ENCODE results near the gene BCLAF1.
"Not testable (repeated sequence)": the region's sequence is repeated elsewhere in the genome, so short reads cannot be mapped to it uniquely, and the experiment has no call there.

BCLAF1 gene

DNA sequence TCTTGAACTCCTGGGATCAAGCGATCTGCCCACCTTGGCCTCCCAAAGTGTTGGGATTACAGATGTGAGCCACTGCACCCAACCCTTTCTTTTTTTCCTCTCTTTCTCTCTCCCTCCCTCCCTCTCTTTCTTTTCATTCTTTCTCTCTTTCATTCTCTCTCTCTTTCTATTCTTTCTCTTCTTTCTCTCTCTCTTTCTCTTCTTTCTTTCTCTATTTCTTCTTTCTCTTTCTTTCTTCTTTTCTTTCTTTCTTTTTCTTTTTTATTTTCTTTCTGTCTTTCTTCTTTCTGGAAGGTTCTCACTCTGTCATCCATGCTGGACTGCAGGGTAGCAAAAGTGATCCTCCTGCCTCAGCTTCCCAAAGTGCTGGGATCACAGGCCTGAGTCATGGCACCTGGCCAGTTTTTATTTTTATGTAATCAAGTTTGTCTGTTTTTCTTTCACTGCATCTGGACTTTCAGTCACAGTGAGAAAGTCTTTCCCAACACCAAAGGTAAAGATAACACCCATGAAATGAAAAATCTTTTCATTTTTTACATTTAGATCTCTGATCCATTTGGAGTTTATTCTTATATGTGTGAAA lies 20.2 kb upstream of the BCLAF1 start:
- DNase-seq, result no peak

DNA sequence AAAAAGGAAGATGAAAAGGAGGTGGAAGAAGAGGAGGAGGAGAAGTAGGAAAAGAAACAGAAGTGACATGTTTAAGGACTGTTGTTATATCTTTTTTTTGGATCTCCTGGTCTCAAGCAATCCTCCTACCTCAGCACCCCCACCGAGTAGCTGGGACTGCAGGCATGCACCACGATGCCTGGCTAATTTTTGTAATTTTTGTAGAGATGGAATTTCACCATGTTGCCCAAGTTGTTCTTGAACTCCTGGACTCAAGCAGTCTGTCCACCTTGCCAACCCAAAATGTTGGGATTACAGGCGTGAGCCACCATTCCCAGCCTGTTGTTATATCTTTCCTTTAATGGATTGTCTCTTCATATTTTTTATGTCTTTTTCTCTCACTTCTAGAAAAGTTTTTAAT lies 19.5 kb upstream of the BCLAF1 start:
- no peak for DNase-seq

DNA sequence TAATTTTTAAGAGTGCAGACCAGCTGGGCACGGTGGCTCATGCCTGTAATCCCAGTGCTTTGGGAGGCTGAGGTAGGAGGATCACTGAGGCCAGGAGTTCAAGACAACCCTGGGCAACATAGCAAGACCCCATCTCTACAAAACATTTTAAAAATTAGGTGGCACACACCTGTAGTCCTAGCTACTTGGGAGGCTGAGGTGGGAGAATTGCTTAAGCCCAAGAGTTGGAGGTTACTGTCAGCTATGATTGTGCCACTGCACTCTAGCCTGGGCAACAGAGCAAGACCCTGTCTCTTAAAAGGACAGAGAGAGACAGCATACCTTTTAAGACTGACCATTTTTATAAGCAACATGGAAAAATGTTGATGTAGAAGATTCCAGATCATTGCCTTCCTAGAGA lies 18.8 kb upstream of the BCLAF1 start:
- not testable (repeated sequence) for DNase-seq

GRCh38 chr6:136307351-136307750 lies 17.7 kb upstream of the BCLAF1 start:
- no peak for DNase-seq

DNA sequence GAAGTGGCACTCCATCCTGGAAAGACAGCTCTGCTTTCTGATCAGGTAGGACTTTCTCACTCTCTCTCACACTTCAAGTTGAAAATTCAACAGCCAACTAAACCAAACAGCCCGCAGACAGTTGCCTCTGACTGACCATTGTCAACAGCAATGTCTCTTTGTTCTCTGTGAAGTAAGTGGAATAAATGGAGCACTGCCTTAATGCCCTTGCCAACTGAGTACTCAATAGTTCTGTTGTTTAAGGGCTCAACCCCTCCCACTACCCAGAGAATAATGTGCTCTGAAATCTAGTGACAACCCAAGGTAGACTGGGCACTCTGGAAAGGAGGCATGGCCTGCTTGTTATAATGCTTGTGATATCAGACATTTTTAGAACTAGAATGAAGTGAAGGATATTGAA lies 16.8 kb upstream of the BCLAF1 start:
- no peak for DNase-seq

- no peak for DNase-seq
Measured at GRCh38 chr6:136304410-136304809, 14.8 kb upstream of the BCLAF1 start.

- no peak for DNase-seq
Measured at GRCh38 chr6:136303516-136303915, 13.9 kb upstream of the BCLAF1 start.

- no peak for DNase-seq
Measured at GRCh38 chr6:136294621-136295020, 5.0 kb upstream of the BCLAF1 start.

- DNase-seq, result peak; percentile 91 to 92
Measured at GRCh38 chr6:136290410-136291010, 864 bp upstream of the BCLAF1 start.

- peak; percentile 95 for DNase-seq
Measured at GRCh38 chr6:136289327-136289578, 393 bp downstream of the BCLAF1 start.

GRCh38 chr6:136288566-136289326 lies 900 bp downstream of the BCLAF1 start:
- peak; percentile 97 for DNase-seq

GRCh38 chr6:136284909-136285308 lies 4.7 kb downstream of the BCLAF1 start:
- DNase-seq, result peak in 1 of 2 donors; percentile 19

DNA sequence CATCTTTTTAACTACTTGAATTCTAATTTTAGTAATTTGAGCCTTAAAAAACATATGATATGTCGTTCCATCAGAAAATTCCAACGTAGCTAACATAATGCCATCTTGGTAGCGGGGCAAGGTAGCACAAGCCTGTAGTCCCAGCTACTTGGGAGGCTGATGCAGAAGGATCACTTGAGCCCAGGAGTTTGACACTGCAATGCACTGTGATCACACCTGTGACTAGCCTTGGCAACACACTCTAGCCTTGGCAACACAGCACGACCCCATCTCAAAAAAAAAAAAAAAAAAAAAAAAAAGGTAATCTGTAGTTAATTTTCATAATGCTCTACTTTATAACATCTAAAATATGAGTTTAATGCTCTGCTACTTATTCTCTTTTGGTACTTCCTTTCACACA lies 6.7 kb downstream of the BCLAF1 start:
- peak in 1 of 2 donors; percentile 22 for DNase-seq

DNA sequence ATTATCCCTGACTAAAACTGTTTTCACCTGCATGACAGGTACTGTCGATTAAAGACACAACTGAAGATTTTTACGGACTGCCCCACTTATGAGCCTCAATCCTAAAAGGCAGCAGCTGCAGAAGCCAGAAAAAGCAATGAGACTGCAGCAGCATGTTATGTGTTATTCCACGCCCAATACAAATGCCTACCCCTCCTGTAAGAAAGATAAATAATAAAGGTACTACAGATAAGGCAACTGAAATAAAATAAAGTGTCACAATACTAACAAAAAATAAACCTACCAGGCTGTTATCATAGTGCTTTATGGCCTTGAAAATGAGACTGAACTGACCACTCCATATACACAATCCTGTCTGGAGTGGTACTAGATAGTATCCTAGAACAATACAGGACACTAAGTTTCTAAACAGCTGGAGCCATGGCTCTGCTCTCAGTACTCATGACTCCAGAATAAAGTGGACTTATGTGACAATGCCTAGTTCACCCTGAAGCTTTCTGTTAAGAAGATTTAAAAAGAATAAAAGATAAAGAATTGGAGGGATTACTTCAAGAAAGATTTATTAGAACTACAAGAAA lies 9.5 kb downstream of the BCLAF1 start:
- DNase-seq, result no peak

GRCh38 chr6:136274062-136274461 lies 15.6 kb downstream of the BCLAF1 start:
- no peak for DNase-seq

DNA sequence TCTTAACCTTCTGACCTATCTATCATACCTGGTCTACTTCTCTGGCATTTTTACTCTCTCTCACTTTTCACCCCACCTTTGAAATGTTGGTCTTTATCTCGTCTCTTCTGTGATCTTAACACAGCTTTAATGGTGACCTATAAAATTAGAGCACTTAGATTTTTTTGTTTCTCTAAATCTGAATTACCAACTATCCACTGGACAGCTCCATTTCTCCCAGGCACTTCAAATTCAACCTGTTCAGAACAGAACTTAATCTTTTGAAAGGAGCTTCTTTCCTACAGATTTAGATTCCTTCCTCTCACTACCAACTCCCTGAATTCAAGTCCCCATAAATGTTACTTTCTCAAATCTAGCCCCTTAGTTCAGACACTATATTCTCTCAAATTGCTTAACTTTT lies 24.5 kb downstream of the BCLAF1 start:
- no peak for DNase-seq

GRCh38 chr6:136262940-136263339 lies 26.7 kb downstream of the BCLAF1 start:
- no peak for DNase-seq

DNA sequence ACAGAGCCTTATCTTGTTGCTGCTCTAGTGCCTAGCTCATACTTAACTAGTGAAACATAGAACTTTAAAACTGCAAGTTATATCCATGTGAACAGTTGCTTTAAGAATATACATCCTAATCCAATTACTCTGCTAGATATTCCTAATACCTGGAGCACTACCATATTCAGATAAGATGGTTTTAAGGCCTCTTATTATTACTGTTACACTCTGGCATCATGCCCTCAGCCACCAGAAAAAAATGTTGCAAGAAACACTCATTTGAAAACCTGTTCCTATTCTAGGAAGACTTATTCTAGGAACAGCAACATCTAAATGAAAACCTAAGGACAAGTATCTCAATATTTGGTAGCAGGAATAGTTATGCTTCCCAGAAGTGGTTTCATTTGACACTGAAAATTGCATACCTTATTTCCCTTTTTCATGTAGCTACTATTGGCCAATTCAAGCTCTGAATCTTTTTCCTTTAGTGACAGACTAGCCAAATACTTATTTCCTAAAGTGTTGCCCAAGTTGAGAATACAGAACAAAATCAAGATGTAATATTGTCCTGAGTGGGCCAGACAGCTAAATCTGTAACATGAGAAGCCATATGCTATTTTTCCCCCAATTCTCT lies 34.7 kb downstream of the BCLAF1 start:
- DNase-seq, result no peak

DNA sequence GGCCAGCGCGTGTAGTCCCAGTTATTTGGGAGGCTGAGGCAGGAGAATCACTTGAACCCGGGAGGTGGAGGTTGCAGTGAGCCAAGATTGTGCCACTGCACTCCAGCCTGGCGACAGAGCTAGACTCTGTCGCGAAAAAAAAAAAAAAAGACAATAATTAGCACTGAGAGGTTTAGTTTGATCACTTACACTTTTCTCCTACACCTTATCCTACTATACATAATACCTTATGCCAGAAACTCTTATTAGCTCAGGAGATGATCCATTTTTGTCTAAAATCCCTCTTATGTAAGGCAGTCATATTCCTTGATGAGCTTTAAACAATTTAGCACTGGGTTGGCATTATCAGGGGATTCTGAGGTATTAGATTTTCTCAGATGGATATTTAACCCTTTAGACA lies 35.9 kb downstream of the BCLAF1 start:
- no peak for DNase-seq

- no peak for DNase-seq
Measured at GRCh38 chr6:136252441-136252840, 37.2 kb downstream of the BCLAF1 start.

DNA sequence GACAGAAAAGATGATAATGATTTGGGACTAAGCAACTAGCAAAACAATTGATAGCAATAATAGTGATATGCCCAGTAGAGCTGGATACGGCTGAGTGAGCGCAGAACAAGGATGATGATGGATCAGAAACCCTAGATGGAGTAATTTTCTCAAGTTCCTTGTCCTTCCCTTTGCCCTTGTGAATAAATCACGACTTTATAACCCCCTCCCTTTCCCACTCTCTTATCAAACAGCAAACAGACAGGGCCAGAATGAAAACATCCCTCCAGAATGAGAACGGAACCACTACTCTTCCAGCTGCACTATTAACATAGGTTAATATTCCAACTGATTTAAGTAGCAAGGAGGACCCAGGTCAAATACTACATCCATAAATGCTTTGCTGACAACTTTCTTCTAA lies 38.3 kb downstream of the BCLAF1 start:
- no peak for DNase-seq

- DNase-seq, result no peak
Measured at GRCh38 chr6:136250686-136251008, 39.0 kb downstream of the BCLAF1 start.

DNA sequence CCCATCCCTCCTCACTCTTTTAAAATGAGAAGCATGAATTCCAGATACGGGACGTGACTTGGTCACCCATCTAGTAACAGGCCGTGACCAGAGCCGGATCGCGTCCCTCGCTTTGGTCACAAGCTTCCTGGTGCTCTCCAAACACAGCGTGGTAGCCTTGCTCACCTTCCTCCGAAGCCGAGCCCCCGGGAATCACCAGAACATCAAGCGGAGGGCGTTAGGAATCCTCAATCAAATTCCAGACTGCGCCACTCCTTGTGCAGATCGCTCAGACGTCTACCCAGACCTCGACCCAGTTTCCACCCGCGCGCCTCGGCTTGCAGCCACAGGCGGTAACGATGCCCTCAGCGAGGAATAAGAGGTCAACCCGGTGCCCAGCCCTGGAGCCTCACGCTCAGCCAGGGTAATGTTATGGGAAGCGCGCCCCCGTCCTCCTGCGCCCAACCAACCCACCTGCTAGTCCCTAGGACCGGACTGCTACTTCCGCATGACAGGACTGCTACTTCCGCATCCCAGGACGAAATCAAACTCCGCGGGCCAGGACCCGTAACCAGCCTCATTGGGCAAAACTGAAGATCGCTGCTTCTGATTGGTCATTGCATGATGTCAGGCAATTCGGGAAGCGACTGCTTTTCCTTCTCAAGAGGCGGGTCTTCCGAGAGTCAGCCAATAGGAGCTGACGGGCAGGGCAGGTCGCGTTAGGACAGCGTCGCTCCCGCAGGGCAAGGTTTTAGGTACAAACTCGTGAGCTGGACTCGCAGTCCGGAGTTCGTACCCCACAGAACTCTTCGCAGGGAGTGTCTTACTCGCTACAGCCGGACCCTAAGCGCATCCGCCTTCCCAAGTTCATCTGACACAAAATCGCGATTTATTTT lies 39.6 kb downstream of the BCLAF1 start, which contains the start of gene MTFR2:
Gene MTFR2 (minus strand): TSS at position 501 of the 875 bp plus-strand sequence. CDS start 1,212 bp downstream, outside the sequence.
- DNase-seq, result peak; percentile 97 to 98
